A549 (cell line): ENCODE measurements around the gene ZNF491. TPM values are rescaled to one million over a fixed set of nuclear protein-coding genes. Genes with fewer than 3 reads are reported as not detected.
"Not testable (repeated sequence)": the region's sequence is repeated elsewhere in the genome, so short reads cannot be mapped to it uniquely, and the experiment has no call there.

ENCODE experiments used
- ATAC-seq, 2 experiments: fragments of 200-7000 bp in 1 of 2; fragments of >200 bp in 1 of 2; cut with Nextera tagmentation in 1 of 2; cut with Tn5 transposase in 1 of 2; 3 replicates each; pipeline versions ENCODE4 v1.8.0 to v1.9.1; 2018 to 2020; ENCODE audit warnings: mild to moderate bottlenecking in 1 of 2, moderate library complexity in 1 of 2
- CTCF ChIA-PET: fragments of 300-600 bp; sonication (Branson Sonifier 250); formaldehyde crosslinking; extraction: SDS; loops from one replicate; lab custom pipeline; 2021; ENCODE audit warnings: antibody characterized with exemption, inconsistent platforms; lab: Yijun Ruan, JAX
- POLR2A ChIA-PET: fragments of 350-600 bp; formaldehyde crosslinking; extraction: SDS; loops from one replicate; lab custom pipeline; 2021; ENCODE audit warnings: antibody characterized with exemption, inconsistent platforms; lab: Yijun Ruan, JAX
- DNase-seq, 2 experiments: peaks; one replicate each; pipeline versions ENCODE4 v3.0.0 to v3.0.0-alpha.2; 2011 to 2016; ENCODE audit warnings: low read depth in 1 of 2, low spot score in 1 of 2
- FAIRE-seq: peaks from 2 replicates; lab custom pipeline; 2011; peaks lifted over from hg19 to GRCh38; lab: Jason Lieb, UNC
- H3K27ac ChIP-seq, 2 experiments: fragments of >200 bp; sonication (Bioruptor Twin); formaldehyde crosslinking; 3 replicates each; pipeline ENCODE4 v1.5.1; 2016 to 2017
- H3K4me1 ChIP-seq: fragments of >200 bp; sonication (Bioruptor Twin); formaldehyde crosslinking; 3 replicates; pipeline ENCODE4 v1.6.1; 2016
- H3K4me2 ChIP-seq: fragments of >200 bp; sonication (Bioruptor Twin); formaldehyde crosslinking; 3 replicates; pipeline ENCODE4 v1.6.1; 2016
- H3K4me3 ChIP-seq: fragments of >200 bp; sonication (Bioruptor Twin); formaldehyde crosslinking; 3 replicates; pipeline ENCODE4 v1.5.1; 2016
- H3K9me3 ChIP-seq: fragments of >200 bp; sonication (Bioruptor Twin); formaldehyde crosslinking; 3 replicates; pipeline ENCODE4 v1.6.1; 2016
- BCL3 ChIP-seq: fragments of >200 bp; sonication (Bioruptor Twin); formaldehyde crosslinking; IDR thresholded peaks from 3 replicates; pipeline ENCODE4 v1.6.1; 2016
- CBX8 ChIP-seq: fragments of 200-600 bp; sonication (generic); IDR thresholded peaks from 2 replicates; pipeline ENCODE4 v1.6.1; 2016
- CHD4 ChIP-seq: fragments of 200-600 bp; sonication (generic); IDR thresholded peaks from 2 replicates; pipeline ENCODE4 v1.6.1; 2016; ENCODE audit warnings: antibody characterized with exemption, mild to moderate bottlenecking, borderline replicate concordance
- E2F6 ChIP-seq: IDR thresholded peaks from 2 replicates; pipeline ENCODE4 v1.6.1; 2012; ENCODE audit warnings: low read depth, borderline replicate concordance
- EHF ChIP-seq: fragments of 250-450 bp; sonication (Bioruptor Pico); IDR thresholded peaks from 2 replicates; pipeline ENCODE4 v1.5.0; 2020; ENCODE audit warnings: mild to moderate bottlenecking
- EHMT2 ChIP-seq: fragments of 200-600 bp; sonication (generic); IDR thresholded peaks from 2 replicates; pipeline ENCODE4 v1.6.1; 2016; ENCODE audit warnings: antibody characterized with exemption, low read depth, mild to moderate bottlenecking, moderate library complexity
- FOSL2 ChIP-seq, 2 experiments: fragments of 450-650 bp in 1 of 2; fragments of >200 bp in 1 of 2; sonication (Bioruptor Twin) in 1 of 2; formaldehyde crosslinking; IDR thresholded peaks; 2 replicates each; pipeline versions ENCODE4 v1.5.0 to v1.6.1; 2016 to 2020; ENCODE audit warnings: mild to moderate bottlenecking in 1 of 2, moderate library complexity in 1 of 2
- GATA3 ChIP-seq: IDR thresholded peaks from 2 replicates; pipeline ENCODE4 v1.6.1; 2012; ENCODE audit warnings: borderline replicate concordance
- HES2 ChIP-seq: fragments of >200 bp; sonication (Bioruptor Twin); formaldehyde crosslinking; IDR thresholded peaks from 2 replicates; pipeline ENCODE4 v1.6.1; 2016
- HEYL ChIP-seq: fragments of 250-450 bp; sonication (Bioruptor Pico); IDR thresholded peaks from 2 replicates; pipeline ENCODE4 v1.8.0; 2021; ENCODE audit warnings: mild to moderate bottlenecking, moderate library complexity
- HMGXB4 ChIP-seq: fragments of 250-450 bp; sonication (Bioruptor Pico); IDR thresholded peaks from 2 replicates; pipeline ENCODE4 v1.5.0; 2021; ENCODE audit warnings: mild to moderate bottlenecking, moderate library complexity, borderline replicate concordance
- JUN ChIP-seq, 2 experiments: fragments of >200 bp; sonication (Bioruptor Twin); formaldehyde crosslinking; IDR thresholded peaks; 2 replicates in 1 of 2; 3 replicates in 1 of 2; pipeline ENCODE4 v1.6.1; 2016 to 2017
- KDM1A ChIP-seq: fragments of 200-600 bp; sonication (generic); IDR thresholded peaks from 2 replicates; pipeline ENCODE4 v1.6.1; 2016; ENCODE audit warnings: low read depth, mild to moderate bottlenecking
- KDM5A ChIP-seq: fragments of 200-600 bp; sonication (generic); IDR thresholded peaks from 2 replicates; pipeline ENCODE4 v1.6.1; 2016; ENCODE audit warnings: antibody characterized with exemption, mild to moderate bottlenecking
- MAX ChIP-seq: IDR thresholded peaks from 2 replicates; pipeline ENCODE4 v1.6.1; 2012
- NFE2L2 ChIP-seq: fragments of 150-350 bp; conservative IDR thresholded peaks from 2 replicates; pipeline ENCODE4 v1.6.1; 2014; ENCODE audit warnings: low read length
- PHF8 ChIP-seq: fragments of 200-600 bp; sonication (generic); IDR thresholded peaks from 2 replicates; pipeline ENCODE4 v1.6.1; 2016; ENCODE audit warnings: low read depth, mild to moderate bottlenecking, antibody characterized with exemption, moderate library complexity, borderline replicate concordance
- ZC3H11A ChIP-seq: fragments of 450-650 bp; IDR thresholded peaks from 2 replicates; pipeline ENCODE4 v1.6.1; 2014; ENCODE audit warnings: antibody characterized with exemption, mild to moderate bottlenecking
- ZFP36 ChIP-seq: fragments of 450-650 bp; IDR thresholded peaks from 2 replicates; pipeline ENCODE4 v1.6.1; 2014; ENCODE audit warnings: borderline replicate concordance; ENCODE audit not compliant: partially characterized antibody
- ZNF302 ChIP-seq: fragments of 250-450 bp; sonication (Bioruptor Pico); IDR thresholded peaks from 2 replicates; pipeline ENCODE4 v1.9.0; 2021; ENCODE audit warnings: inconsistent platforms, mild to moderate bottlenecking, moderate library complexity
- ZSCAN20 ChIP-seq: fragments of 250-450 bp; sonication (Bioruptor Pico); IDR thresholded peaks from 2 replicates; pipeline ENCODE4 v1.8.0; 2022; ENCODE audit warnings: mild to moderate bottlenecking, moderate library complexity
- WGBS: methylation state at CpG from one replicate; pipeline ENCODE4 v1.1.6; 2017; ENCODE audit errors: missing lambda C conversion rate; 5-methylcytosine and 5-hydroxymethylcytosine counted together
- polyA plus RNA-seq, 4 experiments: library from polyadenylated mRNA; depleted of rRNA in 3 of 4; stranded (reverse); fragments of >200 nt; fragmentation: RNase III in 1 of 4; extraction: RNeasy Plus Mini Kit Qiagen cat#74134 plus additional on column Dnase treatment in 1 of 4; gene quantifications; 2 replicates in 3 of 4; 3 replicates in 1 of 4; pipeline ENCODE4 v1.2.3, GENCODE V29; 2011 to 2017

The ZNF491 gene
- polyA plus RNA-seq, 2 of the 4 experiments (the other 2 are of a cell fraction), result not detected

GRCh38 chr19:11828957-11829876 lies 30.9 kb downstream of the ZNF491 start:
- FAIRE-seq, H3K9me3 ChIP-seq, H3K27ac ChIP-seq, ATAC-seq, POLR2A ChIA-PET, H3K4me1 ChIP-seq, H3K4me3 ChIP-seq, CTCF ChIA-PET, H3K4me2 ChIP-seq, DNase-seq: not testable (repeated sequence)
- 11% methylated on average over 7 of the region's 7 CpGs for WGBS

GRCh38 chr19:11832253-11832912 lies 34.1 kb downstream of the ZNF491 start:
- H3K9me3 ChIP-seq, result 0 out of 3 replicates have a peak, but pooled peaks cover 3% of the 10 kb centered on the region
- DNase-seq, result no peak
- WGBS, result 7% methylated on average over 8 of the region's 8 CpGs
- no peak overlapping the region for H3K4me3 ChIP-seq
- no peak for TF ChIP-seq MAX
- TF ChIP-seq CBX8, result no peak
- TF ChIP-seq HMGXB4 (CRISPR knock-in tag), result no peak
- no peak for TF ChIP-seq ZNF302 (CRISPR knock-in tag)
- TF ChIP-seq JUN (IDR thresholded peaks at IDR 0.05), result no peak
- TF ChIP-seq EHF (CRISPR knock-in tag), result no peak
- TF ChIP-seq KDM1A, result no peak
- no peak for TF ChIP-seq EHMT2
- TF ChIP-seq GATA3, result no peak
- TF ChIP-seq FOSL2 (IDR thresholded peaks at IDR 0.05), result no peak
- no peak for TF ChIP-seq FOSL2 (CRISPR knock-in tag; IDR thresholded peaks at IDR 0.05)
- no peak overlapping the region for H3K27ac ChIP-seq
- POLR2A ChIA-PET, result no interaction called here
- ATAC-seq, result no peak
- H3K4me2 ChIP-seq, result no peak overlapping the region
- FAIRE-seq, result no peak
- no peaks in the 10 kb centered on the region for H3K4me1 ChIP-seq
- CTCF ChIA-PET, result no interaction called here

GRCh38 chr19:11833541-11833940 lies 35.2 kb downstream of the ZNF491 start:
- TF ChIP-seq PHF8 (no peak), ZSCAN20 (no peak), NFE2L2 (no peak), ZFP36 (no peak), ZC3H11A (no peak), CHD4 (no peak), HEYL (CRISPR knock-in tag) (no peak), HES2 (no peak), FOSL2 (IDR thresholded peaks at IDR 0.05) (no peak), FOSL2 (CRISPR knock-in tag; IDR thresholded peaks at IDR 0.05) (no peak), KDM5A (no peak), E2F6 (no peak), JUN (IDR thresholded peaks at IDR 0.05) (no peak), BCL3 (no peak)
- no peak overlapping the region for H3K27ac ChIP-seq
- WGBS, result 2% methylated on average over 2 of the region's 2 CpGs
- no peak for DNase-seq
- CTCF ChIA-PET, result interaction anchor here (0.6 kb wide), 1 partner anchor 174 kb away, joined by 3 read pairs; no protein-coding TSS in a partner anchor
- H3K4me3 ChIP-seq, result no peak overlapping the region
- H3K4me1 ChIP-seq, result no peaks in the 10 kb centered on the region
- 0 out of 3 replicates have a peak, but pooled peaks cover 3% of the 10 kb centered on the region for H3K9me3 ChIP-seq
- no peak for ATAC-seq
- H3K4me2 ChIP-seq, result no peak overlapping the region
- FAIRE-seq, result no peak
- POLR2A ChIA-PET, result no interaction called here

- 0% methylated on average over 1 of the region's 2 CpGs for WGBS
- H3K9me3 ChIP-seq, CTCF ChIA-PET, FAIRE-seq, H3K4me2 ChIP-seq, H3K27ac ChIP-seq, ATAC-seq, POLR2A ChIA-PET, H3K4me1 ChIP-seq, DNase-seq, H3K4me3 ChIP-seq: not testable (repeated sequence)
These were observed 37.3 kb downstream of the ZNF491 start for GRCh38 chr19:11835626-11836066.
